K562 (cell line): ENCODE measurements around the gene UNC93B1. TPM values are rescaled to one million over a fixed set of nuclear protein-coding genes. Genes with fewer than 3 reads are reported as not detected.

Experiments used
- BCL6 ChIP-seq: fragments of 250-450 bp; sonication (Bioruptor Pico); IDR thresholded peaks from 2 replicates; pipeline ENCODE4 v1.4.0; 2020
- BCOR ChIP-seq: fragments of 450-650 bp; IDR thresholded peaks from 2 replicates; pipeline ENCODE4 v1.6.1; 2016
- CHD2 ChIP-seq: IDR thresholded peaks from 2 replicates; pipeline ENCODE4 v1.6.1; 2011; ENCODE audit warnings: low read depth, low read length
- DMBX1 ChIP-seq: fragments of 250-450 bp; sonication (Bioruptor Pico); IDR thresholded peaks from 2 replicates; pipeline ENCODE4 v1.8.0; 2022; ENCODE audit warnings: inconsistent platforms, mild to moderate bottlenecking, moderate library complexity, borderline replicate concordance
- ERF ChIP-seq: fragments of 450-650 bp; formaldehyde crosslinking; IDR thresholded peaks from 2 replicates; pipeline ENCODE4 v1.4.0; 2020; ENCODE audit warnings: mild to moderate bottlenecking, mixed read lengths
- GABPB1 ChIP-seq: sonication (generic); formaldehyde crosslinking; IDR thresholded peaks from 2 replicates; pipeline ENCODE4 v1.8.0; 2022; ENCODE audit warnings: mild to moderate bottlenecking, missing genetic modification reagents
- HNRNPL ChIP-seq: fragments of 200-400 bp; formaldehyde crosslinking; IDR thresholded peaks from 2 replicates; pipeline ENCODE4 v1.6.1; 2017; ENCODE audit warnings: low read depth, mild to moderate bottlenecking, low read length
- HNRNPLL ChIP-seq: fragments of 200-400 bp; formaldehyde crosslinking; IDR thresholded peaks from 2 replicates; pipeline ENCODE4 v1.6.1; 2017; ENCODE audit warnings: low read length, low read depth, mild to moderate bottlenecking; ENCODE audit not compliant: poor library complexity, severe bottlenecking
- JUND ChIP-seq, 2 experiments: IDR thresholded peaks; 2 replicates in 1 of 2; 3 replicates in 1 of 2; pipeline ENCODE4 v1.6.1; 2011; ENCODE audit warnings: borderline replicate concordance in 2 of 2, low read depth in 2 of 2, low read length in 2 of 2, improper control_type of control experiment in 1 of 2, missing biosample characterization in 1 of 2, missing genetic modification characterization in 1 of 2, missing genetic modification reagents in 1 of 2
- L3MBTL2 ChIP-seq: fragments of 450-650 bp; IDR thresholded peaks from 2 replicates; pipeline ENCODE4 v1.6.1; 2016; ENCODE audit warnings: mild to moderate bottlenecking, moderate library complexity
- MCM7 ChIP-seq, 2 experiments: fragments of 450-650 bp; IDR thresholded peaks; 2 replicates each; pipeline ENCODE4 v1.6.1; 2016 to 2018
- PHF8 ChIP-seq: fragments of 200-600 bp; sonication (generic); IDR thresholded peaks from 2 replicates; pipeline ENCODE4 v1.6.1; 2012; ENCODE audit warnings: mixed run types, mild to moderate bottlenecking, inconsistent platforms, low read length, moderate library complexity, borderline replicate concordance
- POLR2A ChIP-seq: fragments of 450-650 bp; conservative IDR thresholded peaks from 2 replicates; pipeline ENCODE4 v1.6.1; 2016
- SIN3B ChIP-seq: fragments of 450-650 bp; IDR thresholded peaks from 2 replicates; pipeline ENCODE4 v1.6.1; 2017; ENCODE audit warnings: low read depth, mild to moderate bottlenecking, moderate library complexity
- SMAD1 ChIP-seq: fragments of 150-350 bp; IDR thresholded peaks from 2 replicates; pipeline ENCODE4 v1.6.1; 2014; ENCODE audit warnings: low read length, low read depth; ENCODE audit not compliant: partially characterized antibody
- SNIP1 ChIP-seq: fragments of 450-650 bp; IDR thresholded peaks from 2 replicates; pipeline ENCODE4 v1.7.1; 2017; ENCODE audit warnings: low read depth, mild to moderate bottlenecking
- SRSF1 ChIP-seq: fragments of 200-400 bp; formaldehyde crosslinking; IDR thresholded peaks from 2 replicates; pipeline ENCODE4 v1.6.1; 2017; ENCODE audit warnings: mild to moderate bottlenecking, low read depth, low read length, moderate library complexity
- SUPT5H ChIP-seq: fragments of 450-650 bp; IDR thresholded peaks from 2 replicates; pipeline ENCODE4 v1.6.1; 2016
- TAF15 ChIP-seq: fragments of 200-400 bp; formaldehyde crosslinking; IDR thresholded peaks from 2 replicates; pipeline ENCODE4 v1.6.1; 2017; ENCODE audit warnings: mild to moderate bottlenecking, low read depth, low read length, moderate library complexity
- TAF7 ChIP-seq: fragments of 450-650 bp; IDR thresholded peaks from 2 replicates; pipeline ENCODE4 v1.6.1; 2016; ENCODE audit warnings: missing genetic modification characterization, missing compliant biosample characterization
- TRIM28 ChIP-seq: fragments of 450-650 bp; IDR thresholded peaks from 2 replicates; pipeline ENCODE4 v1.6.1; 2017
- ZNF57 ChIP-seq: fragments of 450-650 bp; formaldehyde crosslinking; IDR thresholded peaks from 2 replicates; pipeline ENCODE4 v1.4.0; 2020; ENCODE audit warnings: mild to moderate bottlenecking, moderate library complexity
- ZNF699 ChIP-seq: fragments of 250-450 bp; sonication (Bioruptor Pico); IDR thresholded peaks from 2 replicates; pipeline ENCODE4 v1.8.0; 2021; ENCODE audit warnings: mild to moderate bottlenecking, moderate library complexity; ENCODE audit not compliant: insufficient replicate concordance
- ZNF707 ChIP-seq: fragments of 250-450 bp; sonication (Bioruptor Pico); conservative IDR thresholded peaks from 2 replicates; pipeline ENCODE4 v1.8.0; 2022; ENCODE audit warnings: inconsistent platforms, mild to moderate bottlenecking, moderate library complexity
- ZNF75A ChIP-seq: fragments of 450-650 bp; formaldehyde crosslinking; IDR thresholded peaks from 2 replicates; pipeline ENCODE4 v1.4.0; 2020; ENCODE audit warnings: mild to moderate bottlenecking
- polyA plus RNA-seq, 8 experiments: library from polyadenylated mRNA; depleted of rRNA in 4 of 8; stranded (reverse) in 5 of 8; unstranded in 3 of 8; fragments of >200 nt; fragmentation: Nextera tagmentation in 2 of 8; fragmentation: Illumina TruSeq in 1 of 8; extraction: Ambion mirVana in 2 of 8; extraction: Trizol in 1 of 8; gene quantifications; 2 replicates each; pipeline versions ENCODE4 v1.2.1 to v1.2.3, GENCODE V29; 2011 to 2014; ENCODE audit warnings: inconsistent platforms in 1 of 8, missing spikeins in 1 of 8
- total RNA-seq, 7 experiments: library from RNA; depleted of rRNA in 6 of 7; stranded (reverse); fragments of >200 nt in 6 of 7; fragmentation: Illumina TruSeq in 2 of 7; extraction: Trizol in 2 of 7; gene quantifications; 2 replicates each; pipeline versions ENCODE4 v1.2.1 to v1.2.3, GENCODE V29; 2011 to 2021; ENCODE audit warnings: low replicate concordance in 1 of 7
- TF ChIP-seq, protein P1 (sequence below): fragments of 450-650 bp; formaldehyde crosslinking; conservative IDR thresholded peaks from 2 replicates; pipeline ENCODE4 v1.4.0; 2022; ENCODE audit warnings: mild to moderate bottlenecking, missing genetic modification characterization
- TF ChIP-seq, protein P2 (sequence below): fragments of 200-800 bp; sonication (Bioruptor generic); IDR thresholded peaks from 2 replicates; pipeline ENCODE4 v1.6.1; 2017; ENCODE audit warnings: missing genetic modification characterization, missing compliant biosample characterization
- TF ChIP-seq, protein P3 (sequence below): IDR thresholded peaks from 3 replicates; pipeline ENCODE4 v1.6.1; 2011; ENCODE audit warnings: borderline replicate concordance, mild to moderate bottlenecking; ENCODE audit not compliant: insufficient read length, insufficient read depth

Gene UNC93B1
- total and polyA plus RNA-seq, 9 of the 15 experiments (the other 6 are each of a cell fraction or from before 2014, with no cell fraction given), result 0.10 to 13.6 (median 6.5) TPM

DNA sequence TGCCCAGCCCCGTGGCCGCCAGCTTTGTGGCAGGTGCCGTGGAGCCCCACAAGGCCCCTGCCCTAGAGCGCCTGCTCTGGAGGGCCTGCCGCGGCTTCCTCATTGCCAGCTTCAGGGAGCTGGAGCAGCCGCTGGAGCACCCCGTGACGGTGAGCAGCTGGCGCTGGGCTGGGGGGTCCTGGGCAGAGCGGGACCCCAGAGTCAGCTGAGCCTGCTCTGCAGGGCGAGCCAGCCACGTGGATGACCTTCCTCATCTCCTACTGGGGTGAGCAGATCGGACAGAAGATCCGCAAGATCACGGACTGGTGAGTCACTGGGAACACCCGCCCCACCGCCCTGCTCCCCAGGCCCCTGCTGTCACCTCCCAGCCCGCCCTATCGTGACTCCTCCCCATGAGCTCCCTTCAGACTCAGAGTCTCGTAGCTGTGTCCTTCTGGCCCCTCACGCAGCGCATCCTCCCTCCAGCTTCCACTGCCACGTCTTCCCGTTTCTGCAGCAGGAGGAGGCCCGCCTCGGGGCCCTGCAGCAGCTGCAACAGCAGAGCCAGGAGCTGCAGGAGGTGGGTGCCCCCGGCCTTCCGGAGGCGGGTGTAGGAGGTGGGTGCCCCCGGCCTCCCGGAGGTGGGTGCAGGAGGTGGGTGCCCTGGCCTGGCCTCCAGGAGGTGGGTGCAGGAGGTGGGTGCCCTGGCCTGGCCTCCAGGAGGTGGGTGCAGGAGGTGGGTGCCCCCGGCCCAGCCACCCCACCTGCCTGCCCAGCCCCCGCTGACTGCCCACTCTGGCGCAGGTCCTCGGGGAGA, 39.6 kb upstream of the UNC93B1 start (continued):
- TF ChIP-seq, protein P1, sequence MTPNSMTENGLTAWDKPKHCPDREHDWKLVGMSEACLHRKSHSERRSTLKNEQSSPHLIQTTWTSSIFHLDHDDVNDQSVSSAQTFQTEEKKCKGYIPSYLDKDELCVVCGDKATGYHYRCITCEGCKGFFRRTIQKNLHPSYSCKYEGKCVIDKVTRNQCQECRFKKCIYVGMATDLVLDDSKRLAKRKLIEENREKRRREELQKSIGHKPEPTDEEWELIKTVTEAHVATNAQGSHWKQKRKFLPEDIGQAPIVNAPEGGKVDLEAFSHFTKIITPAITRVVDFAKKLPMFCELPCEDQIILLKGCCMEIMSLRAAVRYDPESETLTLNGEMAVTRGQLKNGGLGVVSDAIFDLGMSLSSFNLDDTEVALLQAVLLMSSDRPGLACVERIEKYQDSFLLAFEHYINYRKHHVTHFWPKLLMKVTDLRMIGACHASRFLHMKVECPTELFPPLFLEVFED (CRISPR knock-in tag), result no peak
- TF ChIP-seq TRIM28 (no peak), PHF8 (peak; percentile 66; the same call in 1 of the 2 replicates), HNRNPLL (no peak), TAF7 (tag) (no peak), ZNF707 (no peak), BCOR (no peak), SMAD1 (no peak), SNIP1 (no peak), CHD2 (no peak), ZNF699 (CRISPR knock-in tag) (no peak), MCM7 (IDR thresholded peaks at IDR 0.05) (no peak), BCL6 (CRISPR knock-in tag) (no peak), JUND (IDR thresholded peaks at IDR 0.05; ENCODE audit: borderline replicate concordance, low read depth, low read length) (peak; percentile 98), JUND (tag; IDR thresholded peaks at IDR 0.05; ENCODE audit: borderline replicate concordance, low read depth, low read length) (peak; percentile 95), ERF (no peak; the same call in 1 of the 2 replicates), TAF15 (no peak), SUPT5H (0 out of 2 replicates have a peak, but pooled peaks have one; percentile 38), HNRNPL (0 out of 2 replicates have a peak, but pooled peaks have one; percentile 88), SRSF1 (no peak), ZNF75A (CRISPR knock-in tag) (no peak), ZNF57 (CRISPR knock-in tag) (no peak), POLR2A (peak; percentile 66; the same call in 1 of the 2 replicates), SIN3B (no peak), L3MBTL2 (peak; percentile 81), GABPB1 (CRISPR knock-in tag) (peak; percentile 70), DMBX1 (CRISPR knock-in tag) (no peak)
- TF ChIP-seq, protein P2, sequence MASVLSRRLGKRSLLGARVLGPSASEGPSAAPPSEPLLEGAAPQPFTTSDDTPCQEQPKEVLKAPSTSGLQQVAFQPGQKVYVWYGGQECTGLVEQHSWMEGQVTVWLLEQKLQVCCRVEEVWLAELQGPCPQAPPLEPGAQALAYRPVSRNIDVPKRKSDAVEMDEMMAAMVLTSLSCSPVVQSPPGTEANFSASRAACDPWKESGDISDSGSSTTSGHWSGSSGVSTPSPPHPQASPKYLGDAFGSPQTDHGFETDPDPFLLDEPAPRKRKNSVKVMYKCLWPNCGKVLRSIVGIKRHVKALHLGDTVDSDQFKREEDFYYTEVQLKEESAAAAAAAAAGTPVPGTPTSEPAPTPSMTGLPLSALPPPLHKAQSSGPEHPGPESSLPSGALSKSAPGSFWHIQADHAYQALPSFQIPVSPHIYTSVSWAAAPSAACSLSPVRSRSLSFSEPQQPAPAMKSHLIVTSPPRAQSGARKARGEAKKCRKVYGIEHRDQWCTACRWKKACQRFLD (CRISPR knock-in tag), result no peak
- TF ChIP-seq, protein P3, sequence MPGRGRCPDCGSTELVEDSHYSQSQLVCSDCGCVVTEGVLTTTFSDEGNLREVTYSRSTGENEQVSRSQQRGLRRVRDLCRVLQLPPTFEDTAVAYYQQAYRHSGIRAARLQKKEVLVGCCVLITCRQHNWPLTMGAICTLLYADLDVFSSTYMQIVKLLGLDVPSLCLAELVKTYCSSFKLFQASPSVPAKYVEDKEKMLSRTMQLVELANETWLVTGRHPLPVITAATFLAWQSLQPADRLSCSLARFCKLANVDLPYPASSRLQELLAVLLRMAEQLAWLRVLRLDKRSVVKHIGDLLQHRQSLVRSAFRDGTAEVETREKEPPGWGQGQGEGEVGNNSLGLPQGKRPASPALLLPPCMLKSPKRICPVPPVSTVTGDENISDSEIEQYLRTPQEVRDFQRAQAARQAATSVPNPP, result no peak
